HG02840 (cell line): ENCODE results near the gene TEDC2.
A peak's percentile ranks its signal among the peaks of the same experiment; 100 is the strongest.
"Not testable (repeated sequence)": the region's sequence is repeated elsewhere in the genome, so short reads cannot be mapped to it uniquely, and the experiment has no call there.

Experiments
- ATAC-seq: cut with Tn5 transposase; IDR thresholded peaks from one replicate; pipeline ENCODE4 v1.9.1; 2021; ENCODE audit warnings: mild to moderate bottlenecking, moderate library complexity, moderate number of reproducible peaks; ENCODE audit not compliant: unreplicated experiment, low FRiP score

TEDC2 gene

GRCh38 chr16:2459647-2460390 is at the start of gene TEDC2:
TSS of gene TEDC2 (plus strand) at chr16:2460109. CDS start at chr16:2460145, 36 bp downstream.
- peak; percentile 83 for ATAC-seq

- ATAC-seq: no peak
Measured at GRCh38 chr16:2415085-2415484, 44.8 kb upstream of the TEDC2 start.

GRCh38 chr16:2420035-2420434 is 39.9 kb upstream of the TEDC2 start:
- ATAC-seq: no peak

GRCh38 chr16:2422123-2422867 is 37.6 kb upstream of the TEDC2 start:
- ATAC-seq: no peak

- no peak for ATAC-seq
Measured at GRCh38 chr16:2424061-2425007, 35.6 kb upstream of the TEDC2 start.

- no peak for ATAC-seq
Measured at GRCh38 chr16:2425008-2425518, 34.8 kb upstream of the TEDC2 start.

- no peak for ATAC-seq
Measured at GRCh38 chr16:2425825-2426430, 34.0 kb upstream of the TEDC2 start.

GRCh38 chr16:2426941-2427361 is 33.0 kb upstream of the TEDC2 start:
- ATAC-seq: no peak

- no peak for ATAC-seq
Measured at GRCh38 chr16:2427526-2427925, 32.4 kb upstream of the TEDC2 start.

GRCh38 chr16:2428051-2428783 is 31.7 kb upstream of the TEDC2 start:
- ATAC-seq: no peak

GRCh38 chr16:2428784-2429033 is 31.2 kb upstream of the TEDC2 start:
- no peak for ATAC-seq

GRCh38 chr16:2429034-2429770 is 30.7 kb upstream of the TEDC2 start, which contains the start of gene CCNF:
TSS of gene CCNF (plus strand) at chr16:2429447. CDS start at chr16:2429482, 35 bp downstream.
- ATAC-seq: peak; percentile 88

- peak; percentile 1 for ATAC-seq
Measured at GRCh38 chr16:2429771-2430663, 29.9 kb upstream of the TEDC2 start.

GRCh38 chr16:2432286-2432685 is 27.6 kb upstream of the TEDC2 start:
- no peak for ATAC-seq

GRCh38 chr16:2432801-2433505 is 27.0 kb upstream of the TEDC2 start:
- no peak for ATAC-seq

GRCh38 chr16:2435236-2435635 is 24.7 kb upstream of the TEDC2 start:
- not testable (repeated sequence) for ATAC-seq

- ATAC-seq: no peak
Measured at GRCh38 chr16:2436110-2436509, 23.8 kb upstream of the TEDC2 start.
